ENCODE data around the gene KAT8.
A peak's percentile ranks its signal among the peaks of the same experiment; 100 is the strongest.

Gene KAT8

GRCh38 chr16:31117384-31118222 lies at the start of gene KAT8:
Gene KAT8, plus strand, starts transcription at chr16:31117664. Its CDS starts 18 bp downstream, at chr16:31117682.
- DNase-seq: peak; percentile 98
- in situ Hi-C loops (cut with MboI; ENCODE audit: low pct_unique_long_range_greater_than_20kb, low sequenced_read_pairs): no loop called here

- in situ Hi-C loops (cut with MboI; ENCODE audit: low pct_unique_long_range_greater_than_20kb, low sequenced_read_pairs): no loop called here
- DNase-seq: no peak
These were observed 45.6 kb upstream of the KAT8 start for GRCh38 chr16:31071861-31072260.

GRCh38 chr16:31072540-31073141 lies 44.8 kb upstream of the KAT8 start:
- DNase-seq: peak; percentile 49
- in situ Hi-C loops (cut with MboI; ENCODE audit: low pct_unique_long_range_greater_than_20kb, low sequenced_read_pairs): no loop called here

- in situ Hi-C loops (cut with MboI; ENCODE audit: low pct_unique_long_range_greater_than_20kb, low sequenced_read_pairs): no loop called here
- peak; percentile 91 for DNase-seq
These were observed 44.1 kb upstream of the KAT8 start for GRCh38 chr16:31073142-31073969.

GRCh38 chr16:31073970-31074813 lies 43.3 kb upstream of the KAT8 start, which contains the start of the genes ZNF646 and ZNF668:
Gene ZNF646, plus strand, starts transcription at chr16:31074422. Its CDS starts 1,903 bp downstream, at chr16:31076325.
Gene ZNF668, minus strand, starts transcription at chr16:31074240. Its CDS starts 9,781 bp downstream, at chr16:31064459.
- DNase-seq: peak; percentile 98
- in situ Hi-C loops (cut with MboI; ENCODE audit: low pct_unique_long_range_greater_than_20kb, low sequenced_read_pairs): no loop called here

GRCh38 chr16:31074814-31075183 lies 42.7 kb upstream of the KAT8 start:
- DNase-seq: no peak
- in situ Hi-C loops (cut with MboI; ENCODE audit: low pct_unique_long_range_greater_than_20kb, low sequenced_read_pairs): no loop called here

GRCh38 chr16:31076319-31076718 lies 41.1 kb upstream of the KAT8 start:
- DNase-seq: no peak
- in situ Hi-C loops (cut with MboI; ENCODE audit: low pct_unique_long_range_greater_than_20kb, low sequenced_read_pairs): no loop called here

GRCh38 chr16:31077024-31077423 lies 40.4 kb upstream of the KAT8 start:
- no peak for DNase-seq
- in situ Hi-C loops (cut with MboI; ENCODE audit: low pct_unique_long_range_greater_than_20kb, low sequenced_read_pairs): no loop called here

- DNase-seq: no peak
- in situ Hi-C loops (cut with MboI; ENCODE audit: low pct_unique_long_range_greater_than_20kb, low sequenced_read_pairs): no loop called here
These were observed 39.7 kb upstream of the KAT8 start for GRCh38 chr16:31077592-31078396.

- no peak for DNase-seq
- in situ Hi-C loops (cut with MboI; ENCODE audit: low pct_unique_long_range_greater_than_20kb, low sequenced_read_pairs): no loop called here
These were observed 38.7 kb upstream of the KAT8 start for GRCh38 chr16:31078597-31079341.

GRCh38 chr16:31079342-31079944 lies 38.0 kb upstream of the KAT8 start:
- no peak for DNase-seq
- in situ Hi-C loops (cut with MboI; ENCODE audit: low pct_unique_long_range_greater_than_20kb, low sequenced_read_pairs): no loop called here

- DNase-seq: no peak
- in situ Hi-C loops (cut with MboI; ENCODE audit: low pct_unique_long_range_greater_than_20kb, low sequenced_read_pairs): no loop called here
These were observed 37.3 kb upstream of the KAT8 start for GRCh38 chr16:31080035-31080629.

- in situ Hi-C loops (cut with MboI; ENCODE audit: low pct_unique_long_range_greater_than_20kb, low sequenced_read_pairs): no loop called here
These were observed 36.6 kb upstream of the KAT8 start for GRCh38 chr16:31080756-31081419.

GRCh38 chr16:31081428-31082351 lies 35.8 kb upstream of the KAT8 start:
- in situ Hi-C loops (cut with MboI; ENCODE audit: low pct_unique_long_range_greater_than_20kb, low sequenced_read_pairs): no loop called here
- DNase-seq: no peak

More at GRCh38 chr16:31080756-31081419, 36.6 kb upstream of the KAT8 start:
- no peak for DNase-seq

- in situ Hi-C loops (cut with MboI; ENCODE audit: low pct_unique_long_range_greater_than_20kb, low sequenced_read_pairs): no loop called here
These were observed 35.0 kb upstream of the KAT8 start for GRCh38 chr16:31082368-31083045.

More at GRCh38 chr16:31082368-31083045, 35.0 kb upstream of the KAT8 start:
- no peak for DNase-seq
